H9 (cell line): ENCODE measurements around the gene ATG13. TPM values are rescaled to one million over a fixed set of nuclear protein-coding genes. Genes with fewer than 3 reads are reported as not detected.

Source experiments
- DNase-seq: peaks from one replicate; pipeline ENCODE4 v3.0.0-alpha.2; 2017
- H2AFZ ChIP-seq: one replicate; pipeline ENCODE4 v1.6.1; 2013; ENCODE audit warnings: mild to moderate bottlenecking, low read length, control low read depth, moderate library complexity
- H2AK5ac ChIP-seq: 2 replicates; pipeline ENCODE4 v1.6.1; 2013; ENCODE audit warnings: low read length, control low read depth, mixed read lengths; ENCODE audit not compliant: insufficient read length
- H2BK120ac ChIP-seq: one replicate; pipeline ENCODE4 v1.6.1; 2013; ENCODE audit warnings: low read depth, mild to moderate bottlenecking, low read length, control low read depth, inconsistent platforms; ENCODE audit not compliant: poor library complexity, severe bottlenecking
- H2BK12ac ChIP-seq: 2 replicates; pipeline ENCODE4 v1.6.1; 2013; ENCODE audit warnings: low read length, control low read depth, mixed read lengths, low read depth; ENCODE audit not compliant: insufficient read length
- H2BK15ac ChIP-seq: 2 replicates; pipeline ENCODE4 v1.6.1; 2013; ENCODE audit warnings: low read depth, low read length, control low read depth
- H2BK20ac ChIP-seq: one replicate; pipeline ENCODE4 v1.6.1; 2013; ENCODE audit warnings: low read depth, mild to moderate bottlenecking, low read length, control low read depth, inconsistent platforms; ENCODE audit not compliant: poor library complexity, severe bottlenecking
- H2BK5ac ChIP-seq: 2 replicates; pipeline ENCODE4 v1.6.1; 2013; ENCODE audit warnings: low read length, control low read depth, mixed read lengths; ENCODE audit not compliant: insufficient read length
- H3K14ac ChIP-seq: 2 replicates; pipeline ENCODE4 v1.6.1; 2013; ENCODE audit warnings: low read length, control low read depth; ENCODE audit not compliant: insufficient read depth
- H3K18ac ChIP-seq: 2 replicates; pipeline ENCODE4 v1.6.1; 2013; ENCODE audit warnings: low read depth, mild to moderate bottlenecking, mixed read lengths, low read length, control low read depth; ENCODE audit not compliant: insufficient read length
- H3K23ac ChIP-seq: 2 replicates; pipeline ENCODE4 v1.6.1; 2013; ENCODE audit warnings: low read length, control low read depth, mixed read lengths, low read depth; ENCODE audit not compliant: insufficient read length
- H3K23me2 ChIP-seq: 2 replicates; pipeline ENCODE4 v1.6.1; 2013; ENCODE audit warnings: low read depth, mild to moderate bottlenecking, mixed read lengths, low read length, control low read depth; ENCODE audit not compliant: insufficient read length, poor library complexity, severe bottlenecking
- H3K27ac ChIP-seq: 2 replicates; pipeline ENCODE4 v1.5.1; 2013; ENCODE audit warnings: low read length, control low read depth, mixed read lengths, low read depth; ENCODE audit not compliant: insufficient read length
- H3K27me3 ChIP-seq: 2 replicates; pipeline ENCODE4 v1.6.1; 2013; ENCODE audit warnings: low read length, control low read depth, inconsistent platforms; ENCODE audit not compliant: insufficient read depth
- H3K4ac ChIP-seq: 2 replicates; pipeline ENCODE4 v1.6.1; 2013; ENCODE audit warnings: low read depth, mild to moderate bottlenecking, control low read depth, inconsistent platforms, low read length, moderate library complexity
- H3K4me1 ChIP-seq: 2 replicates; pipeline ENCODE4 v1.6.1; 2013; ENCODE audit warnings: low read length, control low read depth, inconsistent platforms; ENCODE audit not compliant: insufficient read depth
- H3K4me2 ChIP-seq: 2 replicates; pipeline ENCODE4 v1.6.1; 2013; ENCODE audit warnings: low read length, control low read depth, mixed read lengths; ENCODE audit not compliant: insufficient read length, insufficient read depth
- H3K56ac ChIP-seq: 2 replicates; pipeline ENCODE4 v1.6.1; 2013; ENCODE audit warnings: low read depth, mild to moderate bottlenecking, mixed read lengths, low read length, control low read depth; ENCODE audit not compliant: insufficient read length
- H3K79me1 ChIP-seq: 2 replicates; pipeline ENCODE4 v1.6.1; 2013; ENCODE audit warnings: low read depth, mild to moderate bottlenecking, moderate library complexity, low read length, control low read depth, inconsistent platforms; ENCODE audit not compliant: insufficient read depth, poor library complexity, severe bottlenecking
- H3K79me2 ChIP-seq: 2 replicates; pipeline ENCODE4 v1.6.1; 2013; ENCODE audit warnings: low read length, control low read depth, inconsistent platforms; ENCODE audit not compliant: insufficient read depth
- H3K9ac ChIP-seq: 2 replicates; pipeline ENCODE4 v1.6.1; 2013; ENCODE audit warnings: low read length, control low read depth, mixed read lengths; ENCODE audit not compliant: insufficient read length; ENCODE audit errors: extremely low read depth
- H3K9me3 ChIP-seq: one replicate; pipeline ENCODE4 v1.6.1; 2013; ENCODE audit warnings: low read depth, low read length, inconsistent platforms; ENCODE audit not compliant: control insufficient read depth
- H3T11ph ChIP-seq: one replicate; pipeline ENCODE4 v1.6.1; 2013; ENCODE audit warnings: mild to moderate bottlenecking, low read length, control low read depth, inconsistent platforms
- H4K20me1 ChIP-seq: one replicate; pipeline ENCODE4 v1.6.1; 2013; ENCODE audit not compliant: control insufficient read depth, insufficient read length, insufficient read depth
- H4K5ac ChIP-seq: 2 replicates; pipeline ENCODE4 v1.6.1; 2013; ENCODE audit warnings: low read depth, mild to moderate bottlenecking, mixed read lengths, low read length, control low read depth; ENCODE audit not compliant: insufficient read length
- H4K8ac ChIP-seq: replicated peaks from 2 replicates; pipeline ENCODE4 v1.6.1; 2013; ENCODE audit warnings: low read length, control low read depth, mixed read lengths, low read depth; ENCODE audit not compliant: insufficient read length
- H4K91ac ChIP-seq: 2 replicates; pipeline ENCODE4 v1.6.1; 2013; ENCODE audit warnings: low read depth, mild to moderate bottlenecking, moderate library complexity, mixed read lengths, low read length, control low read depth; ENCODE audit not compliant: insufficient read length
- H3K27ac Mint-ChIP-seq, 3 experiments: 2 replicates in 2 of 3; 3 replicates in 1 of 3; pipeline ENCODE4 v1.8.0; 2020 to 2021; ENCODE audit warnings: mixed read lengths in 3 of 3, mild to moderate bottlenecking in 1 of 3, moderate library complexity in 1 of 3
- H3K27me3 Mint-ChIP-seq: 2 replicates; pipeline ENCODE4 v1.8.0; 2021; ENCODE audit warnings: low read depth, mild to moderate bottlenecking, moderate library complexity, mixed read lengths
- H3K36me3 Mint-ChIP-seq, 3 experiments: 2 replicates in 2 of 3; 3 replicates in 1 of 3; pipeline ENCODE4 v1.8.0; 2020 to 2021; ENCODE audit warnings: low read depth in 3 of 3, mixed read lengths in 3 of 3; ENCODE audit not compliant: insufficient read depth in 1 of 3
- H3K4me1 Mint-ChIP-seq, 2 experiments: 2 replicates each; pipeline ENCODE4 v1.8.0; 2020; ENCODE audit warnings: mixed read lengths in 2 of 2
- H3K4me3 Mint-ChIP-seq, 2 experiments: 2 replicates in 1 of 2; 3 replicates in 1 of 2; pipeline ENCODE4 v1.8.0; 2020 to 2021; ENCODE audit warnings: mild to moderate bottlenecking in 2 of 2, mixed read lengths in 2 of 2, moderate library complexity in 1 of 2
- H3K9me3 Mint-ChIP-seq, 2 experiments: 2 replicates in 1 of 2; 3 replicates in 1 of 2; pipeline ENCODE4 v1.8.0; 2020; ENCODE audit warnings: mild to moderate bottlenecking in 2 of 2, mixed read lengths in 2 of 2, moderate library complexity in 1 of 2
- CTCF ChIP-seq: fragments of 200-600 bp; sonication (generic); conservative IDR thresholded peaks from 3 replicates; pipeline ENCODE4 v1.8.0; 2021; ENCODE audit warnings: antibody characterized with exemption, mild to moderate bottlenecking
- WGBS: extraction: QIAGEN DNeasy Blood & Tissue Kit; methylation state at CpG from one replicate; pipeline ENCODE4 v1.1.7; 2013; ENCODE audit warnings: missing lambda C conversion rate, low lambda C conversion rate, mixed read lengths; ENCODE audit not compliant: insufficient read length; ENCODE audit errors: extremely low coverage; 5-methylcytosine and 5-hydroxymethylcytosine counted together
- total RNA-seq: library from RNA; stranded (reverse); gene quantifications from 2 replicates; pipeline ENCODE4 v1.2.1, GENCODE V29; 2021

Gene ATG13
- total RNA-seq, 1 experiment from 2014 or later: 79.1 TPM

GRCh38 chr11:46641639-46642038 is 24.3 kb downstream of the ATG13 start:
- Histone ChIP-seq H4K91ac (no peak overlapping the region), H4K5ac (no peak overlapping the region), H3K4me1 (no peaks in the 10 kb centered on the region), H3K23me2 (no peaks in the 10 kb centered on the region), H4K8ac (no peak overlapping the region), H4K20me1 (no peaks in the 10 kb centered on the region), H3K4me2 (no peak overlapping the region), H2BK12ac (no peak overlapping the region), H3K4ac (no peak overlapping the region), H3K56ac (no peak overlapping the region), H2AK5ac (no peak overlapping the region), H3T11ph (no peak overlapping the region), H2BK5ac (no peak overlapping the region), H2BK120ac (no peak overlapping the region), H2AFZ (no peak overlapping the region), H3K9ac (no peak overlapping the region), H2BK20ac (no peak overlapping the region), H3K27me3 (no peaks in the 10 kb centered on the region), H3K18ac (no peak overlapping the region), H3K79me2 (no peaks in the 10 kb centered on the region), H2BK15ac (no peak overlapping the region), H3K23ac (no peak overlapping the region), H3K27ac (no peak overlapping the region), H3K14ac (no peak overlapping the region), H3K79me1 (no peaks in the 10 kb centered on the region), H3K9me3 (no peaks in the 10 kb centered on the region)
- Mint-ChIP-seq H3K36me3 (peaks cover 14 to 49% (median 40%) of the 10 kb centered on the region in 3 experiments), H3K9me3 (no peaks in the 10 kb centered on the region), H3K4me3 (no peak overlapping the region), H3K27ac (no peak overlapping the region), H3K4me1 (no peaks in the 10 kb centered on the region), H3K27me3 (no peaks in the 10 kb centered on the region)
- no peak for DNase-seq
- no CpG with 5 or more reads among the region's 3 CpGs for WGBS
- no peak for TF ChIP-seq CTCF
